B cell (primary cell): ENCODE results near the gene NEBL.

Source experiments
- CTCF ChIP-seq: fragments of 200-600 bp; IDR thresholded peaks from one replicate; pipeline ENCODE4 v1.8.0; 2022; ENCODE audit warnings: antibody characterized with exemption, mild to moderate bottlenecking
- EZH2 ChIP-seq: IDR thresholded peaks from 2 replicates; pipeline ENCODE4 v1.6.1; 2012; ENCODE audit warnings: borderline replicate concordance, low read depth, mild to moderate bottlenecking, moderate library complexity, low read length; ENCODE audit not compliant: insufficient read depth, poor library complexity, severe bottlenecking

GRCh38 chr10:20874261-20874660 lies 22.9 kb downstream of the NEBL start:
- TF ChIP-seq CTCF (no peak), EZH2 (no peak)
